ENCODE data around the gene SMARCB1. TPM values are rescaled to one million over a fixed set of nuclear protein-coding genes. Genes with fewer than 3 reads are reported as not detected.

Gene SMARCB1
- total and polyA plus RNA-seq, 2 of the 4 experiments (the other 2 are of a cell fraction), result 110 to 159 TPM

- Histone ChIP-seq H4K8ac (ENCODE audit: low read depth in 2 of 2, low read length in 2 of 2) (peak within 1 kb of the TSS; percentile 70 to 93), H3K36me3 (ENCODE audit: control insufficient read depth, insufficient read depth, low read length) (no peaks in the 10 kb centered on the region), H4K20me1 (ENCODE audit: insufficient read depth, low read length) (no peaks in the 10 kb centered on the region), H3K23ac (ENCODE audit: low read depth, low read length) (peak within 1 kb of the TSS; percentile 90; the same call in 1 of the 2 replicates), H3K9ac (ENCODE audit: low read depth, low read length) (peak within 1 kb of the TSS; percentile 59), H3K18ac (ENCODE audit: low read depth, low read length) (peak within 1 kb of the TSS; percentile 5), H3K4me3 (ENCODE audit: insufficient read depth, low read depth, low read length) (peak within 1 kb of the TSS; percentile 55), H2BK120ac (ENCODE audit: low read depth, low read length) (no peak within 1 kb of the TSS), H2BK20ac (ENCODE audit: low read depth, low read length) (no peak within 1 kb of the TSS), H2AFZ (replicated peaks; ENCODE audit: low read length, poor library complexity) (peak within 1 kb of the TSS; percentile 99), H3K27me3 (ENCODE audit: control insufficient read depth, insufficient read depth, low read length) (no peaks in the 10 kb centered on the region), H3K27ac (ENCODE audit: insufficient read depth, low read length) (peak within 1 kb of the TSS; percentile 57), H2AK5ac (ENCODE audit: low read depth, low read length) (peak within 1 kb of the TSS; percentile 81), H3K4ac (ENCODE audit: low read depth, low read length) (peak within 1 kb of the TSS; percentile 81), H2AK9ac (replicated peaks; ENCODE audit: low read depth, low read length, poor library complexity) (peak within 1 kb of the TSS; percentile 90), H3K79me1 (ENCODE audit: low read depth in 1 of 2, low read length in 2 of 2) (peaks cover 0 to 16% of the 10 kb centered on the region in 2 experiments; a peak in 1 of 4 replicates), H3K14ac (replicated peaks; ENCODE audit: low read depth, low read length) (peak within 1 kb of the TSS; percentile 69), H2BK15ac (ENCODE audit: low read depth, low read length) (no peak within 1 kb of the TSS), H3K9me1 (ENCODE audit: insufficient read depth, low read length) (no peaks in the 10 kb centered on the region), H3K4me2 (ENCODE audit: low read depth, low read length) (peak within 1 kb of the TSS; percentile 84), H3K9me3 (ENCODE audit: control insufficient read depth, insufficient read depth, low read length) (no peaks in the 10 kb centered on the region), H4K91ac (ENCODE audit: insufficient read depth, low read depth, low read length) (peak within 1 kb of the TSS; percentile 51), H3K4me1 (ENCODE audit: control insufficient read depth, insufficient read depth, low read length) (peaks cover 10% of the 10 kb centered on the region), H2BK5ac (ENCODE audit: low read depth, low read length, poor library complexity, severe bottlenecking) (peak within 1 kb of the TSS; percentile 44), H4K5ac (ENCODE audit: low read depth, low read length) (peak within 1 kb of the TSS; percentile 68), H3K56ac (ENCODE audit: extremely low read depth, insufficient read depth, low read length) (peak within 1 kb of the TSS; percentile 5; the same call in 1 of the 2 replicates)
- in situ Hi-C loops (cut with MboI; ENCODE audit: low sequenced_read_pairs), result loop anchor here (10.0 kb wide), 1 partner anchor 233 kb away; no protein-coding TSS in a partner anchor
- intact Hi-C loops (cut with micrococcal nuclease), result no loop called here
- ATAC-seq (ENCODE audit: low read depth) (peak; percentile 96), DNase-seq (peak; percentile 97)
- WGBS, 2 experiments (ENCODE audit: extremely low coverage in 2 of 2, insufficient read length in 1 of 2), result 0% methylated on average over 30 of the region's 60 CpGs; no CpG with 5 or more reads in 1 of the 2 experiments
- TF ChIP-seq BHLHE40 (IDR thresholded peaks at IDR 0.05; ENCODE audit: low read depth, low read length) (peak; percentile 8; the same call in 1 of the 2 replicates), RFX5 (IDR thresholded peaks at IDR 0.05; ENCODE audit: low read depth, low read length) (no peak), SMC3 (IDR thresholded peaks at IDR 0.05; ENCODE audit: low read depth, low read length) (0 out of 2 replicates have a peak, but pooled peaks have one; percentile 8), RAD21 (IDR thresholded peaks at IDR 0.05; ENCODE audit: low read length) (peak; percentile 20; the same call in 1 of the 2 replicates), CEBPB (IDR thresholded peaks at IDR 0.05; ENCODE audit: low read depth, low read length) (peak; percentile 22; the same call in 1 of the 2 replicates)
- TF ChIP-seq, protein P1, sequence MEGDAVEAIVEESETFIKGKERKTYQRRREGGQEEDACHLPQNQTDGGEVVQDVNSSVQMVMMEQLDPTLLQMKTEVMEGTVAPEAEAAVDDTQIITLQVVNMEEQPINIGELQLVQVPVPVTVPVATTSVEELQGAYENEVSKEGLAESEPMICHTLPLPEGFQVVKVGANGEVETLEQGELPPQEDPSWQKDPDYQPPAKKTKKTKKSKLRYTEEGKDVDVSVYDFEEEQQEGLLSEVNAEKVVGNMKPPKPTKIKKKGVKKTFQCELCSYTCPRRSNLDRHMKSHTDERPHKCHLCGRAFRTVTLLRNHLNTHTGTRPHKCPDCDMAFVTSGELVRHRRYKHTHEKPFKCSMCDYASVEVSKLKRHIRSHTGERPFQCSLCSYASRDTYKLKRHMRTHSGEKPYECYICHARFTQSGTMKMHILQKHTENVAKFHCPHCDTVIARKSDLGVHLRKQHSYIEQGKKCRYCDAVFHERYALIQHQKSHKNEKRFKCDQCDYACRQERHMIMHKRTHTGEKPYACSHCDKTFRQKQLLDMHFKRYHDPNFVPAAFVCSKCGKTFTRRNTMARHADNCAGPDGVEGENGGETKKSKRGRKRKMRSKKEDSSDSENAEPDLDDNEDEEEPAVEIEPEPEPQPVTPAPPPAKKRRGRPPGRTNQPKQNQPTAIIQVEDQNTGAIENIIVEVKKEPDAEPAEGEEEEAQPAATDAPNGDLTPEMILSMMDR (conservative IDR thresholded peaks at IDR 0.05; ENCODE audit: low read depth, low read length), result peak; percentile 31; the same call in 1 of the 2 replicates
- no TSS peak for BruUV-seq (replicated peaks)
- ChIA-PET POLR2A (ENCODE audit: unreplicated experiment) (interaction anchor here (0.5 to 0.7 kb wide), 6 partner anchors 14 to 359 kb away, joined by 3 to 7 read pairs (median 4); no protein-coding TSS in a partner anchor), CTCF (interaction anchor here (1.0 to 1.6 kb wide), 4 partner anchors 8 to 36 kb away, joined by 4 to 6 read pairs (median 5); partner anchors contain the start of gene MIF)
- dilution Hi-C loops (cut with HindIII; ENCODE audit: low sequenced_read_pairs, unreplicated experiment), result no loop called here
Observed at GRCh38 chr22:23857606-23858483, 71.1 kb downstream of the SMARCB1 start, which contains the start of gene SLC2A11. Gene SLC2A11, plus strand, starts transcription at chr22:23857875. Its CDS starts 125 bp downstream, at chr22:23858000.
